GM21825 (cell line): Measurements from ENCODE around the gene TM4SF4.

Experiments used
- ATAC-seq: cut with Tn5 transposase; IDR thresholded peaks from one replicate; pipeline ENCODE4 v1.9.1; 2021; ENCODE audit warnings: mild to moderate bottlenecking, moderate library complexity; ENCODE audit not compliant: unreplicated experiment

TM4SF4 gene

GRCh38 chr3:149542375-149543312 is 68.1 kb downstream of the TM4SF4 start:
- ATAC-seq, result no peak

- no peak for ATAC-seq
Measured at GRCh38 chr3:149545049-149545448, 70.6 kb downstream of the TM4SF4 start.

- no peak for ATAC-seq
Measured at GRCh38 chr3:149547413-149547812, 72.9 kb downstream of the TM4SF4 start.

- ATAC-seq, result no peak
Measured at GRCh38 chr3:149547954-149548668, 73.6 kb downstream of the TM4SF4 start.

GRCh38 chr3:149548669-149549065 is 74.2 kb downstream of the TM4SF4 start:
- no peak for ATAC-seq

- no peak for ATAC-seq
Measured at GRCh38 chr3:149551500-149551899, 77.0 kb downstream of the TM4SF4 start.

- ATAC-seq, result no peak
Measured at GRCh38 chr3:149552700-149553099, 78.2 kb downstream of the TM4SF4 start.
